D721Med (cell line): ENCODE data around the gene RIPK3.
A peak's percentile ranks its signal among the peaks of the same experiment; 100 is the strongest.

Experiments used
- DNase-seq: peaks from one replicate; pipeline ENCODE4 v3.0.0; 2011; ENCODE audit warnings: low spot score; ENCODE audit not compliant: insufficient read length
- FAIRE-seq: peaks from 2 replicates; lab custom pipeline; 2011; peaks lifted over from hg19 to GRCh38; lab: Jason Lieb, UNC
- TF ChIP-seq, protein P1 (sequence below): IDR thresholded peaks from 2 replicates; pipeline ENCODE4 v1.5.1; 2012; ENCODE audit warnings: mild to moderate bottlenecking, control low read depth; ENCODE audit not compliant: insufficient read depth; ENCODE audit errors: missing control alignments

The RIPK3 gene

DNA sequence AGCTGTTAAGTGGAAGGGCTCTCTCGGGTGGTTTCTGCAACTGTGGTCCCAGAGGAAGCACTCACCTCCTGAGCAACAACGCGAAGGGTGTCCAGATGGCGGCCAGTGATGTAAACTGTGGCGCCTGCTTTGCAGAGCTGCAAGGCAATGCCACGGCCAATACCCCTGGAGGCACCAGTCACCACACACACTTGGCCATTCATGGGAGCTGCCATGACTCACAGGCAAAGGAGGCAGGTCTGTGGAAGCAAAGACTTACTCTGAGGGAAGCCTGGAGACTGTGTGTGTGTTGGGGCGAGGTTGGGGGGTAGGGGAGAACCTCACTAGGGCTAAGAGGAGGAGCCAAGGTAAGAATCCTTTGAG is 40.9 kb downstream of the RIPK3 start:
- TF ChIP-seq, protein P1, sequence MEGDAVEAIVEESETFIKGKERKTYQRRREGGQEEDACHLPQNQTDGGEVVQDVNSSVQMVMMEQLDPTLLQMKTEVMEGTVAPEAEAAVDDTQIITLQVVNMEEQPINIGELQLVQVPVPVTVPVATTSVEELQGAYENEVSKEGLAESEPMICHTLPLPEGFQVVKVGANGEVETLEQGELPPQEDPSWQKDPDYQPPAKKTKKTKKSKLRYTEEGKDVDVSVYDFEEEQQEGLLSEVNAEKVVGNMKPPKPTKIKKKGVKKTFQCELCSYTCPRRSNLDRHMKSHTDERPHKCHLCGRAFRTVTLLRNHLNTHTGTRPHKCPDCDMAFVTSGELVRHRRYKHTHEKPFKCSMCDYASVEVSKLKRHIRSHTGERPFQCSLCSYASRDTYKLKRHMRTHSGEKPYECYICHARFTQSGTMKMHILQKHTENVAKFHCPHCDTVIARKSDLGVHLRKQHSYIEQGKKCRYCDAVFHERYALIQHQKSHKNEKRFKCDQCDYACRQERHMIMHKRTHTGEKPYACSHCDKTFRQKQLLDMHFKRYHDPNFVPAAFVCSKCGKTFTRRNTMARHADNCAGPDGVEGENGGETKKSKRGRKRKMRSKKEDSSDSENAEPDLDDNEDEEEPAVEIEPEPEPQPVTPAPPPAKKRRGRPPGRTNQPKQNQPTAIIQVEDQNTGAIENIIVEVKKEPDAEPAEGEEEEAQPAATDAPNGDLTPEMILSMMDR: no peak
- no peak for FAIRE-seq
- DNase-seq: no peak

DNA sequence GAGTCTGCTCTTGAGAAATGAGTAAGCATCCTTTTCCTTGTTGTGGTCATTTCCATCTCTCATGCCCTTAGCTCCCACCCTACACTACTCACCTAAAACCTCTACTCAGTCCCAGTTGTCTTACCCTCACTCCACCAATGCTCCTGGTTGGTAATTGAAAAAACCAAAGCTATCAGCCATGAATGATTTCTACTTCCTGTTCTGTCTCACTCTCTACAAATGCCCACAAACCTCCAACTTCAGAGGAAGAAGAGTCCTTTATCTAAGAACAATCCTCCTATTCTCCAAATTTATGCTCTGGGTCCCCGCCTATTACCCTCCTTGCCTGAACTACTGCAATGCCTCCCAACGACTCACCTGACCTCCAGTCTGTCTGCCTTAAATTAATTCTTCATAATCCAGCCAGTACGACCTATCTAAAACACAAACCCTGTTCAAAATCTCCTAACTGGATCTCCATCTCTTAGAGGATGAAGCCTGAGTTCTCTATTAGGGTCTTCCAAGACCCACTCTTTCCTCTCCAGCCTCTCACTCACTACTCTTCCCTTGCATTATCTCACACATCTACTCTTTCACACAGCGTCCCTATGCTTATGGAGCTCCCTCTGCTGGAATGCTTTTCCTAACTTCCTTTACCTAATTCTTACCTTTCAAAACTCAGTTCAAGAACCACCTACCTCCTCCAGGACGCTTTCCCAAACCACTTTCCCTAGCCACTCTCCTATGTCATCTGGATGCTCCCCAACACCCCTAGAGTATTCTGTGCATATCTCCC is 42.4 kb downstream of the RIPK3 start:
- DNase-seq: no peak
- TF ChIP-seq, protein P1: peak; percentile 48
- FAIRE-seq: no peak

DNA sequence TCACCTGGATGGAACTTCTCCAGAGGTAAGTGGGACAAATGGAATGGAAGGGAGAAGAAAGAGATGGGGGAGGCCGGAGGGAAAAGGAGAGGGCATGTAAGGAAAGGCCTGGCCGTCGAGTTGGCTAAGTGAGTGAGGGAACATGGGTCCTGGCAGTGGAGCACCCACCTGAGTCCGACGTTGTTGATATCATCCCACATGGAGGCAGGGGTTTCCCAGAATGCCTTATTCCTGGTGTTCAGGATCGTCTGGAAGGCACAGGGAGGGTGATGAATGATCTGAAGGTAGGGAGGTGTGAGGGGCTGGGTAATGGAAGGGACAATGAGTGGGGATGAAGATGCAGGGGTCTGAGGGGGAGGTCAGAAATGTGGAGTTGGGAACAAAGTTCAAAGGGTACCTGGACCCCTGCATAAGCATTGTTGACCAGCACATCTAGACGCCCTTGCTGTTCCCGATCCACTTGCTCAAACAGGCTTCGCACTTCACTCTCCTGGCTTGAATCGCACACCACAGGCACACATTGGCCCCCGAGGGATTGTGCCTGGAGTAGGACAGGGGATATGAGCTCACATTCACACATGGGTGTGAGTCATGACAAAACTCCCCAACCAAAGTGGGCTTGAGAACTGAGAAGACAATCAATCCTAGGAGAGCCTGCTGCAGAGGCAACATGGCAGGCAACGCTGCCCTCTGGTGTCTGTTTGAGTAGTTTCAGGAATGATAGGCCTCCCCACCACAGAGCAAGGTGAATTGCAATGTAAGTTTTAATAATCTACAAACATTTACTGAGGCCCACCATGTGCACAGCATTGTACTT is 43.2 kb downstream of the RIPK3 start:
- DNase-seq: peak; percentile 59
- no peak for FAIRE-seq
- TF ChIP-seq, protein P1: peak; percentile 68

DNA sequence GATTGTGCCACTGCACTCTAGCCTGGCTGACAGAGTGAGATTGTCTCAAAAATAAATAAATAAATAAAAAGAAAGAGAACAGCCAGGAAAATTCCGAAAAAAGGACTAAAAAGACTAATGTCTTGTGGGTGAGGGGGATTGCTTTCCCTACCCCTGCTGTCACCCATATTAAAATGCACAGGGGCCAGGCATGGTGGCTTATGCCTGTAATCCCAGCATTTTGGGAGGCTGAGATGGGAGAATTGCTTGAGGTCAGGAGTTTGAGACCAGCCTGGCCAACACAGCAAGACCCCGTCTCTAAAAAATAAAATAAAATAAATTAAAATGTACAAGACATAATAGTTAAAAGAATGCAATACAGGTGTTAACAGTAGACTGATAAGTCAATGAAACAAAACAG is 46.3 kb downstream of the RIPK3 start:
- TF ChIP-seq, protein P1: no peak
- DNase-seq (no peak), FAIRE-seq (no peak)

DNA sequence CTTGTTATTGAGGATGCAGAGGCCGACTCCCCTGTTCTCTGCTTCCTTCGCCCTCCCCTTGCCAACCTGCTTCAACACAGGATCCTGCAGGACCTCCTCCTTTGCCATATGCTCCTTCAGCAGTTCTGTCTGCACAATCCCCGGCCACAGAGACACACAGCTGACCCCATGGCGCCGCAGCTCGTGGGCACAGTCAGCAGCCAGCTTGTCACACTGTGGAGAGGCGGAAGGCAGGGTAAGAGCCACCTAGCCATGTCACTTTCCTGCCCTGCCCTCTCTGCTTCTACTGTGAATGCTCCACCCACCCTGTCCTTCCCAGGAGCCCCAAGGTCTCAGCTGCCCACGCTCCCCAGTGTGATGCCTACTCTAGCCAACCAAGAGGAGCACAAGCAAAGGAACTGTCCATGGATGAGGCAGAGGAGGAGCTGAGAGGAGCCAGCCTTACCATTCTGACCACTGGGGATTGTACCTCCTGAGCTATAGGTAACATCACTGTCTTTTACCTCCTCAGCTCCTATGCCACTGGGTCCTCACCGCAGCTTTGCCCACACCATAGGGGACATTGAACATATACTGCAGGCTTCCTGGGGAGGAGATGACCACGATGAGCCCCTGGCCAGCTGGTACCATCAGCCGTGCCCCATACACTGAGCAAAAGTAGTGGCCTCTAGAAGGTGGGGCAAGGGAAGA is 47.5 kb downstream of the RIPK3 start:
- FAIRE-seq: no peak

DNA sequence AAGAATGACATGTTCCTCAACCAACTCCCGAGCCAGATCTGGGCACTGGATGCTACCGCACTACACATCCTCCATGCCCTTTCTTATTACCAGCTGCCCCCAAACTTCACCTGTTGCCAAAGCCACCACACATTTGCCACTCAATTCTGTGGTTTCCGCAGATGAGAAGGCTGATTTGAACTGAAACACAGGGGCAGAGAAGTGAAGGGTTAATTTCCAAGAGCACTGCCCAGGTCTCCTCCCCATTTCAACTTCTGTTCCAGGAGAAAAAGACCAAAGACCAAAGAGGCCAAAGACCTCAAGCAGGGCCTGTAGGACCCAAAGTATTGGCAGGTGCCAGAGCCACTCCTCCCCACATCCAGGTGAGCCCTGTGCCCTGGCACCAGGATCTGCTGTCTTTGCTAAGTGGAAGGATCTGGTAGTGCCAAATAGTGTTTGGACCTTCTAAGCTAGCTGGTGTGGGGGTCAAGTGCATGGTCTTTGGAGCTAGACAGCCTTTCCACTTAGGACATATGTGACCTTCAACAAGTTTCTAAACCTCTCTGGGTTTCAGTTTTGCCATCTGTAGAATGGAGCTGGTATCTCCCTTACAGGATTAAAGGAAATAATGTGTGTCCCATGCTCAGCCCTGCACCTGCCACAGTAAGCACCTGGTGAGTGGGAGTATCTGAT is 48.2 kb downstream of the RIPK3 start:
- FAIRE-seq: no peak

More for the DNA sequence above, 47.5 kb downstream of the RIPK3 start:
- TF ChIP-seq, protein P1: no peak
- DNase-seq: no peak

More for the DNA sequence above, 48.2 kb downstream of the RIPK3 start:
- no peak for DNase-seq
- TF ChIP-seq, protein P1: no peak
